Posterior vena cava (tissue), 2 donors: Measurements from ENCODE around the gene IGFL2. TPM values are rescaled to one million over a fixed set of nuclear protein-coding genes. Genes with fewer than 3 reads are reported as not detected.
"Not testable (repeated sequence)": the region's sequence is repeated elsewhere in the genome, so short reads cannot be mapped to it uniquely, and the experiment has no call there.

ENCODE experiments used
- DNase-seq: peaks from one replicate; pipeline ENCODE4 v3.0.0-alpha.2; 2020; ENCODE audit warnings: low spot score
- intact Hi-C, 2 donors: fragments of 100-400 bp; cut with DNase I; formaldehyde crosslinking; loops; one replicate each; pipeline versions ENCODE4 v1.14.1 to v1.14.2; 2022 to 2023
- total RNA-seq, 2 donors: library from RNA; stranded (reverse); fragmentation: NEBNext Ultra II Directional; extraction: Animal tissue kit (Norgen Biotek cat#: 25700); gene quantifications; one replicate each; pipeline ENCODE4 v1.2.1, GENCODE V29; 2021
- donor health status: DM: yes; HTN: yes; CAD: no.
- donor health status: DM: yes; HTN: yes; CAD: no.

IGFL2 gene
- total RNA-seq, 2 donors from 2014 or later: 0.38 TPM; not detected in 1

DNA sequence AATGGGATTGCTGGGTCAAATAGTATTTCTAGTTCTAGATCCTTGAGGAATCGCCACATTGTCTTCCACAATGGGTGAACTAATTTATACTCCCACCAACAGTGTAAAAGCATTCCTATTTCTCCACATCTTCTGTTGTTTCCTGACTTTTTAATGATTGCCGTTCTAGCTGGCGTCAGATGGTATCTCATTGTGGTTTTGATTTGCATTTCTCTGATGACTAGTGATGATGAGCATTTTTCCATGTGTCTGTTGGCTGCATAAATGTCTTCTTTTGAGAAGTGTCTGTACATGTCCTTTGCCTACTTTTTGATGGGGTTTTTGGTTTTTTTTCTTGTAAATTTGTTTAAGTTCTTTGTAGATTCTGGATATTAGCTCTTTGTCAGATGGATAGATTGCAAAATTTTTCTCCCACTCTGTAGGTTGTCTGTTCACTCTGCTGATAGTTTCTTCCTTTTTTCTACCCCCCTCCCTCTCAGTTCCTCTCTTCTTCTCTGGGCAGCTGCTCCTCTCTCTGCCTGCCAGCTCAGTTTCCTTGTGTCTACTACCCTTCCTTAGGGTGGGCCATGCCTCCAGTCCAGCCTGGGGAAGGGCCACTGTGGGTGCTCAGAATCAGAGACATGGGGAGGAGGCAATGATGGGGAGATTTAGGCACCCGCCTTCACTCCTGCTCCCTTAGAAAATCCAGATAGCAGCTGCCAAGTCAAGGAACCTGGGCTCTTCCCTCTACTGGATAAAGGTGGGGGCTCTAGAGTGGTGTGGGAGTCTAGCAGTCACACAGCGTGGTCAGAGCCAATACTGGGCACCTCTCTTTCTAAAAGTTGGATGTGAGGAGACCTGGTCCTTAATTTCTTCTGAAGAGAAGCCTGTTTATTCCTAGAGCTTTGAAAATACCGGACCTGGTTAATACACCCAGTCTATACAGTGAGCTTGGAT lies 37.0 kb downstream of the IGFL2 start:
- DNase-seq: not testable (repeated sequence)
- intact Hi-C loops: loop anchor here in 1 of 2 donors (5.0 to 10.0 kb wide), 2 partner anchors 58 to 1400 kb away; no protein-coding TSS in a partner anchor

- DNase-seq: no peak
- intact Hi-C loops: loop anchor here in 1 of 2 donors (10.0 kb wide), 1 partner anchor 1399 kb away; no protein-coding TSS in a partner anchor
Observed at GRCh38 chr19:46186101-46186716, 38.2 kb downstream of the IGFL2 start.

DNA sequence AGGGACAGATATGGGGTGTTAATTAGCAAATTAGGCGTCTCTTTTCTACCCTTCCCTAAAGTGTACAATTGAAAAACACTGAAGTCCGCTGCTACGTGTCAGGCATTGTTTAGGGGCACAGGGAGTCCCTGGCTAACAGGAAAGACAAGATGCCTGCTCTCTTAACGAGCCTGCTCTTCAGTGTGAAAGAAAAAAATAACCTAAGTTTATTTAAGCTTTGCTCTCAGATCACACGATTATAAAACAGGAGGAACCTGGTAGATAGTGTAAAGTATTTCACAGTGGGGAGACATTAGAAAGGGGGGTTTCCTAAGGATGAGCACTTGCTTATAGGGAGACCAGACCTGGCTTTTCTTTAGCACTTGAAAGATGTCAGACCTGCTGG lies 38.7 kb downstream of the IGFL2 start:
- intact Hi-C loops: loop anchor here in 1 of 2 donors (10.0 kb wide), 1 partner anchor 1398 kb away; no protein-coding TSS in a partner anchor

DNA sequence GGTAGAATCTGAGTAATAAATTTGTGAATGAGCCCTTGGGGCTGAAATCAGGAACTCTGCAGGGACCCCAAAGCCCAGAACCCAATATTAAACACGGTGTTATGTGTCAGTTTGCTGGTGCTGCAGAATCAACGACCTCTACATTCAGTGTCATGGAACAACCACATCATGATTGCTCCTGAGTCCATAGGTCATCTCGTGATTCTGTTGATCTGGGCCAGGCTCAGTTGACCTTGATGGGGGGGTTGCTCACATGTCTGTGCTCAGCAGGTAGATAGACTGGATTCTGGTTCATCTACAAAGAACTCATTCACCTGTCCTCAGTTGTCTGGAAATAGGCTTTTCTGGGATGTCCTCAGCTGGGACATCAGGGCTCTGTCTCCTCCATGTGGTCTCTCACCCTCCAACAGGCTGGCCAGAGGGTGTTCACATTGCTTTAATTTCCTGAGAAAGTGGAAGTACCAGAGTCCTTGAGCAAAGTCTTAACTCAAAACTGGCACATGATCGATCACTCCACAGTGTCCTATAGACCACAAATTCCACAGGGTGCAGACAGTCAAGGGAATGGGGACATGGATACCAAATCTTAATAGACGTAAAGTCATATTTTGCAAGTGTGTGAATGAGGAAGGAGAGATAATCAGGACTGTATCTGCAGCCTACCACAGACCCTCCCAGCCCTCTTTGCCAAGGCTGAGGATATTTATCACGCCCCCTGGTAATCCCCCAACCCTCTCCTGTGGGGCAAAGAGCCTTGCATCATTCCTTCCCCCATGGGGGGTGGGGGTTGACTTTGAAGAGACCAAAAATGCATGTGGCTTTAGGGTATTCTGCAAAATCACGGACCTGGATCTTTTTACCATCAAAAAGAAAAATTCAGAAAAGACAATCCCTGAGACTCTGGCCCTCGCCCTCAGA lies 42.2 kb downstream of the IGFL2 start:
- no peak for DNase-seq
- intact Hi-C loops: loop anchor here in 1 of 2 donors (10.0 kb wide), 1 partner anchor 1395 kb away; no protein-coding TSS in a partner anchor

More for the DNA sequence above, 38.7 kb downstream of the IGFL2 start:
- no peak for DNase-seq

- DNase-seq: no peak
- intact Hi-C loops: no loop called here
Observed at GRCh38 chr19:46191356-46191755, 43.3 kb downstream of the IGFL2 start.

GRCh38 chr19:46191972-46192371 lies 43.9 kb downstream of the IGFL2 start:
- intact Hi-C loops: no loop called here

DNA sequence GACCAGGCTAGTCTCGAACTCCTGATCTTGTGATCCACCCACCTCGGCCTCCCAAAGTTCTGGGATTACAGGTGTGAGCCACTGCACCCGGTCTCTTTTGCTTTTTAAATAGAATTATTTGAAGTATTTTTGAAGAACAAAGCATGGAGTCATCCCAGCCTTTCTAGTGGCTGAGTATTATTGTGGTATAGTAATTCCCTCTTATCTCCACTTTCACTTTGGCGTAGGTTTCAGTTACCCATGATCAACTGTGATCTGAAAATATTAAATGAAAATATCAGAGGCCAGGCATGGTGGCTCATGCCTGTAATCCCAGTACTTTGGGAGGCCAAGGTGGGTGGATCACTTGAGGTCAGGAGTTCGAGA lies 44.6 kb downstream of the IGFL2 start:
- intact Hi-C loops, DNase-seq: not testable (repeated sequence)

More at GRCh38 chr19:46191972-46192371, 43.9 kb downstream of the IGFL2 start:
- DNase-seq: no peak

GRCh38 chr19:46192992-46193650 lies 45.1 kb downstream of the IGFL2 start:
- no peak for DNase-seq
- intact Hi-C loops: no loop called here

- DNase-seq: no peak
- intact Hi-C loops: no loop called here
Observed at GRCh38 chr19:46193678-46194077, 45.6 kb downstream of the IGFL2 start.

GRCh38 chr19:46195104-46195503 lies 47.1 kb downstream of the IGFL2 start:
- no peak for DNase-seq
- intact Hi-C loops: no loop called here

DNA sequence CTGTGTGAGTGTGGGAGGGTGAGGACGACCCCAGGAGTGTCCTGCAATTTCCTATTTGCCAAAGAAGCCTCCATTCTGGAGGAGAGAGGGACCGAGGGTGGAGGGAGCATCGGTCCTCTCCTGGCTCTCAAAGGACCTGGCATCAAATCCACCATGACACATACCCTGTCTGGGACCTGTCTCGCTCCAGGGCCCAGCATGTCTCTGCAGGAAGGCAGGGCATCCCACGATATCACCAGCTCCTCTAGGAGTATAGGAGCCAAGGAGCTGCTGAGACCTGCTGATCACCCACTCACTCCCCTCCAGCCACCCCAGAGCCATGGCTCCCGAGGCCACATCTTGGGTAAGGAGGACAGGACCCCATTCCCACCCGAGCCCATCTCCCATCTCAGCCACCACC lies 47.9 kb downstream of the IGFL2 start:
- DNase-seq, intact Hi-C loops: not testable (repeated sequence)

- no peak for DNase-seq
- intact Hi-C loops: no loop called here
Observed at GRCh38 chr19:46196410-46197124, 48.5 kb downstream of the IGFL2 start.

DNA sequence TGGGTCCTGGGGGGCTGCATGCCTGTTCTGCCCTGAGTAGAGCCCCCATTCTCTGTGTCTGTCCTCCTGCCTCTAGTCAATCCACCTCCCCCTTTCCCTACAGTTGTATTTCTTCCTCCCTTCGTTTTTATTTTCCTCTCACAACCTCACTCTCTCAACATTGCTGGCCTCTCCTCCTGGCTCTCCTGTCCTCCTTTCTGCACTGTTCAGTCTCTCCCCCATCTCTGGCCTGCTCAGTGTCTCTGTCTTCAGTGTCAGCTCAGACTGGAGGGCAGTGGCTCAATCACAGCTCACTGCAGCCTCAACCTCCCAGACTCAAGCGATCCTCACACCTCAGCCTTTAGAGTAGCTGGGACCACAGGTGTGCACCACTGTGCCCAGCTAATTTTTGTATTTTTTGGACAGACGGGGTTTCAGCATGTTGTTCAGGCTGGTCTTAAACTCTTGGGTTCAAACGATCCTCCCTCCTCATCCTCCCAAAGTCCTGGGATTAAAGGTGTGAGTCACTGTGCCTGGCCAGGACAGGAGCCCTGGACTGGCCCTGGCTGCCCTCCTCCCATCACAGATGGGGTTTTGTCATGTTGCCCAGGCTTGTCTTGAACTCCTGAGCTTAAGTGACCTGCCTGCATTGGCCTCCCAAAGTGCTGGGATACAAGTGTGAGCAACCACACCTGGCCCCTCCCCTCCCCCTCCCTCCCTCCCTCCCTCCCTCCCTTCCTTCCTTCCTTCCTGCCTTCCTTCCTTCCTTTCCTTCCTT lies 49.5 kb downstream of the IGFL2 start:
- DNase-seq: no peak
- intact Hi-C loops: no loop called here

DNA sequence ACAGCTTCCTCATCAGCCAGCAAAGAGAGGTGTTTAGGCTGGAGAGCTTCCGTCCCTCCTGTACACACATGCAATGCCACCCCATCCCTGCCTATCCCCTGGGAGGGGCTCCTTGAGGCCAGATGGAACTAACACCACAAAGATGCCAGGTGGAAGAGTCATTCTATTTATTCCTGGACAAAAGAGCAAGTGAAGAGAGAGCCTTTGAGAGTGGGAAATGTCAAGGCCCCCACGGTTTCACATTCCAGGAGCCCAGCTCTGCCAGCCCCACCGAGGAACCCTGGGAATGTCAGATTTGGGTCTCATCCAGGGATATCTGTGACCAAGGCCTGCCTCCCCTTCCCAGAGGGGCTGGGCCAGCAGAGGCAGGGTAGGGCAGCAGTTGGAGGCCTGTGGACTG lies 50.7 kb downstream of the IGFL2 start:
- DNase-seq: no peak
- intact Hi-C loops: no loop called here

- intact Hi-C loops: no loop called here
- no peak for DNase-seq
Observed at GRCh38 chr19:46201454-46202310, 53.6 kb downstream of the IGFL2 start.

GRCh38 chr19:46202426-46202825 lies 54.4 kb downstream of the IGFL2 start:
- no peak for DNase-seq
- intact Hi-C loops: no loop called here
